Neural cell (in vitro differentiated cells): Measurements from ENCODE around the gene HIVEP3. TPM values are rescaled to one million over a fixed set of nuclear protein-coding genes. Genes with fewer than 3 reads are reported as not detected.

Experiments used
- H2AFZ ChIP-seq: fragments of 200-600, 300-800 bp; sonication (generic), shearing (Covaris generic); 2 replicates; pipeline ENCODE4 v1.6.0; 2014; ENCODE audit warnings: low read depth, mild to moderate bottlenecking, antibody characterized with exemption, low read length, moderate library complexity
- H3F3A ChIP-seq: fragments of 200-600 bp; shearing (Covaris generic); 2 replicates; pipeline ENCODE4 v1.6.1; 2016; ENCODE audit warnings: mild to moderate bottlenecking, moderate library complexity, mixed read lengths, antibody characterized with exemption, low read length; ENCODE audit not compliant: insufficient read depth, poor library complexity, severe bottlenecking
- H3K27ac ChIP-seq: fragments of 200-600, 300-800 bp; sonication (generic), shearing (Covaris generic); 2 replicates; pipeline ENCODE4 v1.5.1; 2014; ENCODE audit warnings: mild to moderate bottlenecking, low read length, moderate library complexity
- H3K27me3 ChIP-seq: fragments of 300-800, 200-600 bp; sonication (generic), shearing (Covaris generic); 2 replicates; pipeline ENCODE4 v1.6.0; 2014; ENCODE audit warnings: mild to moderate bottlenecking, low read depth, low read length, moderate library complexity; ENCODE audit not compliant: insufficient read depth
- H3K36me3 ChIP-seq: fragments of 300-800, 200-600 bp; sonication (generic), shearing (Covaris generic); 2 replicates; pipeline ENCODE4 v1.5.1; 2014; ENCODE audit warnings: mild to moderate bottlenecking, antibody characterized with exemption, low read length, moderate library complexity; ENCODE audit not compliant: insufficient read depth
- H3K4me2 ChIP-seq: fragments of 300-800, 200-600 bp; sonication (generic), shearing (Covaris generic); 2 replicates; pipeline ENCODE4 v1.6.0; 2014; ENCODE audit warnings: mild to moderate bottlenecking, low read length
- H3K4me3 ChIP-seq: fragments of 300-800, 200-600 bp; sonication (generic), shearing (Covaris generic); 2 replicates; pipeline ENCODE4 v1.5.1; 2014; ENCODE audit warnings: mild to moderate bottlenecking, low read length, moderate library complexity
- H3K79me2 ChIP-seq: fragments of 200-600 bp; shearing (Covaris generic); replicated peaks from 2 replicates; pipeline ENCODE4 v1.6.0; 2014; ENCODE audit warnings: mild to moderate bottlenecking, low read length, moderate library complexity; ENCODE audit not compliant: insufficient read depth
- H3K9ac ChIP-seq: fragments of 300-800, 200-600 bp; sonication (generic), shearing (Covaris generic); 2 replicates; pipeline ENCODE4 v1.6.1; 2016; ENCODE audit warnings: mild to moderate bottlenecking, low read length, mixed read lengths
- H3K9me2 ChIP-seq: fragments of 200-600 bp; shearing (Covaris generic); 2 replicates; pipeline ENCODE4 v1.6.1; 2016; ENCODE audit warnings: mild to moderate bottlenecking, low read length, mixed read lengths; ENCODE audit not compliant: insufficient read depth
- H3K9me3 ChIP-seq: fragments of 200-600, 300-800 bp; sonication (generic), shearing (Covaris generic); 2 replicates; pipeline ENCODE4 v1.6.1; 2016; ENCODE audit warnings: mild to moderate bottlenecking, mixed run types, low read length, moderate library complexity, mixed read lengths
- H4K20me1 ChIP-seq: fragments of 200-600 bp; shearing (Covaris generic); 2 replicates; pipeline ENCODE4 v1.6.1; 2016; ENCODE audit warnings: mild to moderate bottlenecking, mixed run types; ENCODE audit not compliant: insufficient read depth
- CTCF ChIP-seq: fragments of 450-650 bp; IDR thresholded peaks from 2 replicates; pipeline ENCODE4 v1.5.1; 2014; ENCODE audit warnings: antibody characterized with exemption, mild to moderate bottlenecking, moderate library complexity; ENCODE audit not compliant: poor library complexity, severe bottlenecking
- EP300 ChIP-seq: fragments of 450-650 bp; conservative IDR thresholded peaks from 2 replicates; pipeline ENCODE4 v1.6.1; 2014; ENCODE audit warnings: antibody characterized with exemption, mild to moderate bottlenecking, moderate library complexity; ENCODE audit not compliant: poor library complexity, severe bottlenecking
- EZH2 ChIP-seq: fragments of 200-600, 300-800 bp; shearing (Covaris generic), sonication (generic); IDR thresholded peaks from 2 replicates; pipeline ENCODE4 v1.6.1; 2014; ENCODE audit warnings: antibody characterized with exemption, low read length, borderline replicate concordance, mild to moderate bottlenecking; ENCODE audit not compliant: insufficient read depth, poor library complexity, severe bottlenecking
- MXI1 ChIP-seq: fragments of 450-650 bp; conservative IDR thresholded peaks from 2 replicates; pipeline ENCODE4 v1.6.1; 2014; ENCODE audit warnings: antibody characterized with exemption, mild to moderate bottlenecking; ENCODE audit not compliant: poor library complexity, severe bottlenecking
- POLR2AphosphoS5 ChIP-seq: IDR thresholded peaks from 2 replicates; pipeline ENCODE4 v1.6.1; 2012
- RAD21 ChIP-seq: fragments of 450-650 bp; conservative IDR thresholded peaks from 2 replicates; pipeline ENCODE4 v1.6.1; 2014; ENCODE audit warnings: antibody characterized with exemption, mild to moderate bottlenecking, moderate library complexity
- REST ChIP-seq: IDR thresholded peaks from 2 replicates; pipeline ENCODE4 v1.6.1; 2012; ENCODE audit warnings: borderline replicate concordance
- SMC3 ChIP-seq: fragments of 450-650 bp; conservative IDR thresholded peaks from 2 replicates; pipeline ENCODE4 v1.6.1; 2014; ENCODE audit warnings: antibody characterized with exemption, mild to moderate bottlenecking, moderate library complexity; ENCODE audit not compliant: poor library complexity
- TAF1 ChIP-seq: IDR thresholded peaks from 2 replicates; pipeline ENCODE4 v1.6.1; 2012; ENCODE audit warnings: low read depth
- polyA plus RNA-seq: library from polyadenylated mRNA; depleted of rRNA; stranded (reverse); fragments of >200 nt; gene quantifications from 2 replicates; pipeline ENCODE4 v1.2.3, GENCODE V29; 2014

The HIVEP3 gene
- polyA plus RNA-seq, 1 donor from 2014 or later, result 2.6 TPM

- no peak overlapping the region for H3K27ac ChIP-seq
- H3K4me2 ChIP-seq, result no peak overlapping the region
- no peaks in the 10 kb centered on the region for H3K79me2 ChIP-seq
- no peaks in the 10 kb centered on the region for H4K20me1 ChIP-seq
- peak overlapping the region; percentile 57 for H3K4me3 ChIP-seq
- no peaks in the 10 kb centered on the region for H3K9me3 ChIP-seq
- no peaks in the 10 kb centered on the region for H3K36me3 ChIP-seq
- H3K9me2 ChIP-seq, result no peaks in the 10 kb centered on the region
- H3F3A ChIP-seq, result no peaks in the 10 kb centered on the region
- peaks cover 18% of the 10 kb centered on the region for H3K27me3 ChIP-seq
- H3K9ac ChIP-seq, result peak overlapping the region; percentile 20
- no peak overlapping the region for H2AFZ ChIP-seq
- TF ChIP-seq EZH2 (no peak), TAF1 (no peak), RAD21 (no peak), REST (no peak), SMC3 (no peak), EP300 (no peak), MXI1 (no peak), CTCF (no peak), POLR2AphosphoS5 (no peak)
Measured at GRCh38 chr1:41496080-41497055, 422.4 kb downstream of the HIVEP3 start.

GRCh38 chr1:41495210-41495948 lies 423.3 kb downstream of the HIVEP3 start:
- Histone ChIP-seq H3K27ac (no peak overlapping the region), H3K79me2 (no peaks in the 10 kb centered on the region), H3K27me3 (peaks cover 18% of the 10 kb centered on the region), H4K20me1 (no peaks in the 10 kb centered on the region), H3F3A (no peaks in the 10 kb centered on the region), H3K9ac (no peak overlapping the region), H3K9me3 (no peaks in the 10 kb centered on the region), H3K36me3 (no peaks in the 10 kb centered on the region), H3K4me2 (no peak overlapping the region), H3K4me3 (peak overlapping the region; percentile 57), H3K9me2 (no peaks in the 10 kb centered on the region), H2AFZ (no peak overlapping the region)
- TF ChIP-seq MXI1 (no peak), TAF1 (no peak), SMC3 (no peak), EZH2 (no peak), CTCF (no peak), REST (no peak), EP300 (no peak), RAD21 (no peak), POLR2AphosphoS5 (no peak)
